Measurements from ENCODE around the gene KIRREL3.

The KIRREL3 gene

GRCh38 chr11:127000291-127000968, at the start of gene KIRREL3:
Gene KIRREL3, minus strand, starts transcription at chr11:127000770.
- no peak for DNase-seq (ENCODE audit: low read depth)

GRCh38 chr11:127050186-127050585, 49.6 kb upstream of the KIRREL3 start:
- DNase-seq (ENCODE audit: low read depth) = no peak

- DNase-seq (ENCODE audit: low read depth) = no peak
Measured at GRCh38 chr11:127049486-127049885, 48.9 kb upstream of the KIRREL3 start.

- no peak for DNase-seq (ENCODE audit: low read depth)
Measured at GRCh38 chr11:127044535-127044934, 44.0 kb upstream of the KIRREL3 start.

GRCh38 chr11:127042445-127042844, 41.9 kb upstream of the KIRREL3 start:
- DNase-seq (ENCODE audit: low read depth) = peak; percentile 49

- DNase-seq (ENCODE audit: low read depth) = no peak
Measured at GRCh38 chr11:127039591-127039990, 39.0 kb upstream of the KIRREL3 start.

GRCh38 chr11:127037596-127037995, 37.0 kb upstream of the KIRREL3 start:
- no peak for DNase-seq (ENCODE audit: low read depth)

- DNase-seq (ENCODE audit: low read depth) = no peak
Measured at GRCh38 chr11:127037001-127037400, 36.4 kb upstream of the KIRREL3 start.

GRCh38 chr11:127035824-127036223, 35.3 kb upstream of the KIRREL3 start:
- no peak for DNase-seq (ENCODE audit: low read depth)

GRCh38 chr11:127034973-127035372, 34.4 kb upstream of the KIRREL3 start:
- no peak for DNase-seq (ENCODE audit: low read depth)

- DNase-seq (ENCODE audit: low read depth) = no peak
Measured at GRCh38 chr11:127028648-127029047, 28.1 kb upstream of the KIRREL3 start.

GRCh38 chr11:127027789-127028188, 27.2 kb upstream of the KIRREL3 start:
- DNase-seq (ENCODE audit: low read depth) = no peak

- no peak for DNase-seq (ENCODE audit: low read depth)
Measured at GRCh38 chr11:127027000-127027399, 26.4 kb upstream of the KIRREL3 start.

- DNase-seq (ENCODE audit: low read depth) = no peak
Measured at GRCh38 chr11:127023991-127024390, 23.4 kb upstream of the KIRREL3 start.

GRCh38 chr11:127018683-127019279, 18.2 kb upstream of the KIRREL3 start:
- no peak for DNase-seq (ENCODE audit: low read depth)

- DNase-seq (ENCODE audit: low read depth) = peak; percentile 84
Measured at GRCh38 chr11:127017482-127017881, 16.9 kb upstream of the KIRREL3 start.

GRCh38 chr11:127013550-127013949, 13.0 kb upstream of the KIRREL3 start:
- DNase-seq (ENCODE audit: low read depth) = no peak

GRCh38 chr11:127006311-127006710, 5.7 kb upstream of the KIRREL3 start:
- no peak for DNase-seq (ENCODE audit: low read depth)

- DNase-seq (ENCODE audit: low read depth) = no peak
Measured at GRCh38 chr11:127003260-127003981, 2.9 kb upstream of the KIRREL3 start.

GRCh38 chr11:127002669-127003259, 2.2 kb upstream of the KIRREL3 start:
- no peak for DNase-seq (ENCODE audit: low read depth)

- no peak for DNase-seq (ENCODE audit: low read depth)
Measured at GRCh38 chr11:127000981-127001380, 411 bp upstream of the KIRREL3 start.

- no peak for DNase-seq (ENCODE audit: low read depth)
Measured at GRCh38 chr11:126999366-126999765, 1.2 kb downstream of the KIRREL3 start.

GRCh38 chr11:126997641-126998040, 2.9 kb downstream of the KIRREL3 start:
- no peak for DNase-seq (ENCODE audit: low read depth)

Measured in HS-5 (cell line).